KOPT-K1 (cell line): ENCODE results near the gene PARVB.
"Not testable (repeated sequence)": the region's sequence is repeated elsewhere in the genome, so short reads cannot be mapped to it uniquely, and the experiment has no call there.

Experiments
- H3K27ac ChIP-seq: fragments of 200-600 bp; sonication (generic); 2 replicates; pipeline ENCODE4 v1.5.1; 2016; ENCODE audit warnings: antibody characterized with exemption, mild to moderate bottlenecking, low read depth, low read length; ENCODE audit not compliant: poor library complexity, severe bottlenecking
- H3K36me3 ChIP-seq: fragments of 200-600 bp; sonication (generic); 2 replicates; pipeline ENCODE4 v1.5.1; 2017; ENCODE audit warnings: antibody characterized with exemption, mild to moderate bottlenecking, low read length, moderate library complexity; ENCODE audit not compliant: insufficient read depth
- H3K9me3 ChIP-seq: fragments of 200-600 bp; sonication (generic); 2 replicates; pipeline ENCODE4 v1.5.1; 2017; ENCODE audit warnings: antibody characterized with exemption, low read length, mild to moderate bottlenecking; ENCODE audit not compliant: insufficient read depth, poor library complexity, severe bottlenecking

PARVB gene

DNA sequence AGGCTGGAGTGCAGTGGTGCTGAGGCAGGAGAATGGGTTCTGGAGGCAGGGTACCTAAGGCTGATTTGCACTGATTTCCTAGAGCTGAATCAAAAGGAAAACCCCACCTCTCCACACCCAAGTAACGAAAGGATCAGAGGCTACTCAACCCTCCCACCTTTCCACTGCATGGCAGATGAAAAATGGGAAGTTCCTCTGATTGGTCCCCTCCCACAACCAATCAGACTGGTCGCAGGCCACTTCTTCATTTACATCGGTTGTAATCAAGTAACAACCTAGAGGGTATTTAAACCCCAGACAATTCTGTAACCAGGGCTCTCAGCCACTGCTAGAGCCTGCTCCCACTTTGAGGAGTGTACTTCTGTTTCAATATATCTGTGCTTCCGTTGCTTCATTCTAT lies 18.6 kb upstream of the PARVB start:
- no peak overlapping the region for H3K27ac ChIP-seq
- peaks cover 4% of the 10 kb centered on the region for H3K9me3 ChIP-seq
- H3K36me3 ChIP-seq = no peaks in the 10 kb centered on the region

DNA sequence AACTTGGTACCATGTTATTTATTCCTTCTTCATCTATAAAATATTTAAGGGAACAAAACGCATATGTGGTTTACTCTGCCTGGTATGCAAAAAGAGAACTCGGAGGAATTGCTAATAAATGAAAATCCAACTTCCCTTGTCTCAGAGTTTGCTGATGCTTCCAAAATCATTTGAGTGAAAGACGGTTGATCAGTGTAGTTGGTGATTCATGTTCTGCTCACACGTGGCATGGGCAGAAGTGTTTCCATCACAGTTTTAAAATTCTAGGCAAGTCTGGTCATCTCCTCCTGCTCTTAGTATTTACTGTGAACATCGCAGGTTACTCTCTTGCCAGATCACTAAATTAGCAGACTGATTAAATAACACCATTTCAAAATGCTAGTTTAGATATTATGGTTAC lies 11.9 kb upstream of the PARVB start:
- no peaks in the 10 kb centered on the region for H3K9me3 ChIP-seq
- no peak overlapping the region for H3K27ac ChIP-seq
- no peaks in the 10 kb centered on the region for H3K36me3 ChIP-seq

DNA sequence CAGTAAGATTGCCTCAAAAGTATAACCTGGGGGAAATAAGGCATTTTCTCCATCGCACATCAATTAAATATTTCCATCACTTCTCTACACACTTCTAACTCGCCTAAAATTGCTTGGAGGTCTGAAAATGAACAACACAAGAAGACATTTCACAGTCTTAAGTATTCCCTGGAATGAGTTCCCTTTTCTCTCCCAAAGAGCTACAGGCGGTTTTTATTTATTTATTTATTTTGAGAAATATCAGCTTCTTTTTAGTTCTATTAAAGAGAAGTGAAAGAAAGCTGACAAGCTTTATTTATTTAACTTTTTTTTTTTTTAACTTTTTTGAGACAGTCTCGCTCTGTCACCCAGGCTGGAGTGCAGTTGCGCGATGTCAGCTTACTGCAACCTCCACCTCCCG lies 11.5 kb upstream of the PARVB start:
- no peaks in the 10 kb centered on the region for H3K9me3 ChIP-seq
- H3K36me3 ChIP-seq = no peaks in the 10 kb centered on the region
- H3K27ac ChIP-seq = no peak overlapping the region

DNA sequence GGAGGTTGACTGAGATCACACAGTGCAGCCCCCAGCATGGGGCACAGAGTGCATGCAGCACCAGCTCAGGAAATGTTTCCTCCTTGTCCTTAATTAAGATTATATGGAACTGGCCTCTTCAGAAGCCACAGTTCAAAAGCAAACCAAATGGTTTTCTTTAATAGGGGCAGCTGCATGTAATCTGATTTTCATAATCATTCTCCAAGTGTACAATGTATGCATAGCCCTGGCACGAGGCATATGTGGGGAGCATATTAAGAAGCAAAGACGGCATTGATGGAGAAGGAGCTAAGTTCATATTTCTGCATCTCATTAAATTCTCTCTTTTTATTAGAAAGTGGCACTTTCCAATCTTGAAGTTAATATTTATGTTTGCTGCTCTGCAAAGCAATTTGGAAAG lies 9.9 kb upstream of the PARVB start:
- Histone ChIP-seq H3K27ac (no peak overlapping the region), H3K36me3 (no peaks in the 10 kb centered on the region), H3K9me3 (no peaks in the 10 kb centered on the region)

DNA sequence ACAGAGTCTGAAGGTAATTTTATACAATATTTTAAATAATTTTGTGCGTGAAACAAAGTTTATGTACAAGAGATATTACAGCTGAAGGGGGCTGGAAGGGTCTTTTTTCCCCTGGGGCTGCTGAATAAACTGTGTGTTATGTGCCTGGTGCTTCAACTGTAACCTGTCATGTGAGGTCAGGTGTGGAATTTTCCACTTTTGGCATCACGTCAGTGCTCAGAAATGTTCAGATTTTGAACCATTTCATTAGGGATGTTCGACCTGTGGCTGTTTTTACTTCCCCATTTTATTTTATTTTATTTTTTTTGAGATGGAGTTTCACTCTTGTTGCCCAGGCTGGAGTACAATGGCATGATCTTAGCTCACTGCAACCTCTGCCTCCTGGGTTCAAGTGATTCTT lies 7.5 kb upstream of the PARVB start:
- H3K36me3 ChIP-seq, H3K9me3 ChIP-seq, H3K27ac ChIP-seq: not testable (repeated sequence)

DNA sequence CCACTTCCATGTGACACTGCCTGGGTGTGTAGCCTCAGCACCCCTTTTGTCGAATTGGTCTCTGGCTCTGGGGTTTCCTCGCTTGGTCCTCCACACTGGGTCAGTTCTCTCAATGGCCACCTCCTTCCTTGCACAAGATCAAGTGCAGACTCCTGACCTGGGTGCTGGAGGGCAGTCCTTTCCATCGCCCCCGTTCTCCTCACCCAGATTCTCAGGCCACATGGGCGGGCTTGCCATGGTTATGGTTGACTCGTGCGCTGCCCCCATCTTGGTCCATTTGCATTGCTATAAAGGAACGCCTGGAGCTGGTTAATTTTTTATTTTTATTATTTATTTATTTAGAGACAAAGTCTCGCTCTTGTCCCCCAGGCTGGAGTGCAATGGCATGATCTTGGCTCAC lies 5.5 kb upstream of the PARVB start:
- Histone ChIP-seq H3K9me3 (no peaks in the 10 kb centered on the region), H3K27ac (no peak overlapping the region), H3K36me3 (no peaks in the 10 kb centered on the region)

DNA sequence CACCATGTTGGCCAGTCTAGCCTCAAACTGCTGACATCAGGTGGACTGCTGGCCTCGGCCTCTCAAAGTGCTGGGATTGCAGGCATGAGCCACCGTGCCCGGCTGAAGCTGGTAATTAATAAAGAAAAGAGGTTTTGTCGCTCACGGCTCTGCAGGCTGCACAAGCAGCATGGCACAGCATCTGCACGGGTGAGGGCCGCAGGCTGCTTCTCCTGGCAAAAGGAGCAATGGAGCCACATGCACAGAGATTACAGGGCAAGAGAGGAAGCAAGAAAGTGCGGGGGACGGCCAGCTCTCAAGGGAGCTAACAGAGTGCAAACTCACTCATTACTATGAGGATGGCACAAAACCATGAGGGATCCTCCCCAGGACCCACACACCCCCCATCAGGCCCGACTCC lies 4.7 kb upstream of the PARVB start:
- H3K36me3 ChIP-seq = no peaks in the 10 kb centered on the region
- H3K27ac ChIP-seq = no peak overlapping the region
- no peaks in the 10 kb centered on the region for H3K9me3 ChIP-seq

DNA sequence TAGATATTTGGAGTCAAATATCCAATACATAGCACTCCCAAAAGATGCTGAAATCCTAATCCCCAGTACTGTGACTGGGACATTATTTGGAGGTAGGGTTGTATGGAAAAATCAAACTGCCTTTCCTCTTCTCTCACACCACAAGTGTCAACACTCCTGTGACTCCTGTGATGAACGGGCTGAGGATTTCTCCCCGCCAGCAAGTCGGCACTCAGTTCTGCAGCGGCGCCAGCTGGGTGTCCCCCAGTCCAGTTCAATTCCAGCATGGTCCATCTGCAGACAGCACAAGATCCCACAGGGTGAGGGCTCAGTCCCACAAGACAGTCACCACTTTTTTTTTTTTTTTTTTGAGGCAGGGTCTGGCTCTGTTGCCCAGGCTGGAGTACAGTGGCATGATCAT lies 4.3 kb upstream of the PARVB start:
- H3K36me3 ChIP-seq = no peaks in the 10 kb centered on the region
- no peaks in the 10 kb centered on the region for H3K9me3 ChIP-seq
- H3K27ac ChIP-seq = no peak overlapping the region

DNA sequence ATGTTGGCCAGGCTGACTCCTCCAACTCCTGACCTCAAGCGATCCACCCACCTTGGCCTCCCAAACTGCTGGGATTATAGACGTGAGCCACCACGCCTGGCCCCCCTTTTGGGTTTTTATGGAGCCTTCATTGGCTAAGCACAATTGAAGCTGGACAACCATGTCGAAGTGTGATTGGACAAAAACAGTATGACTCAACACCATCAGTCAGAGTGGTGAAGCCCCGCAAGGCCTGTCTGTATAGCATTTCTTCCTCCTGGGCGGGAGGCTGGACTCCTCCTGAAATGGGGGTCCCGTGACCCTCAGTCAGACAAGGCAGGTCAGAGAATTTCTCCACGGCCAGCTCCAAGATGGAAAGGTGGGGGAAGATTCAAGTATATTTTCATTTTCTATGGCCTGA lies 3.1 kb upstream of the PARVB start:
- Histone ChIP-seq H3K36me3 (no peaks in the 10 kb centered on the region), H3K27ac (no peak overlapping the region), H3K9me3 (no peaks in the 10 kb centered on the region)

DNA sequence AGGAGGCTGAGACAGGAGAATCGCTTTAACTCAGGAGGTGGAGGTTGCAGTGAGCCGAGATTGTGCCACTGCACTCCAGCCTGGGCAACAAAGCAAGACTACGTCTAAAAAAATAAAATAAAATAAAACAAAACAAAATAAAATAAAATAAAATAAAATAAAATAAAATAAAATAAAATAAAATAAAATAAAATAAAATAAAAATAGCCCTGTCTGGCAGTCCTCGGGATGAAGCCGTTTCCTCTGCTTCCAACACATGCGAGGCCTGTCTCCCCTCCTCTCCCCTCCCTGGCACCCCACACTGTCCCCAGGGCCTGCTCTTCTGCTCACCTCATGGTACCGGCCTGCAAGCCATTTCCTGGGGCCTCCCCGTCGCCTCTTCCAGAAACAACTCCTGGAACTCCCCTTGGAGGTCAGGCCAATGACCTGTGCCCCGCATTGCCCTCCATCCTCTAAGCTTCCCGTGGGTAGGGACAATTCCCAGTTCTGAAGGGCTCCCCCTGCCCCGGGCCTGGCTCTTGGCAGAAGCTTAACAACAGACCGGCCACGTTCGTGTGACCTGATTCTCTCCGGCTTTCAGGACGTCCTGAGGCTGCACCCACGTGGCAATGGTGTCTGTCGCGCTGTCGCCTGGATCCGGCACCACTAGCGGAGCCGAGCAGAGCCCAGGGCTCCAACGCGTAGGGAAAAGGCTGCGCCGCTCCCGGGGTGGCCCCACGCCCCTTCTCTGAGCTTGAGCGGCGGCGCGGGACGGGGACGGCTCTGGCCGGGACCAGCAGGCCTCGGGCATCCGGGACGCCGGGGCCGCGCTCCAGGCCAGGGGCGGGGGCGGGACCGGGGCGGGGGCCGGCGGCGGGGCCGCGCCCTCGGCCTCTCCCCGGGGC lies 456 bp upstream of the PARVB start:
- Histone ChIP-seq H3K27ac (no peak overlapping the region), H3K36me3 (no peaks in the 10 kb centered on the region), H3K9me3 (no peaks in the 10 kb centered on the region)

DNA sequence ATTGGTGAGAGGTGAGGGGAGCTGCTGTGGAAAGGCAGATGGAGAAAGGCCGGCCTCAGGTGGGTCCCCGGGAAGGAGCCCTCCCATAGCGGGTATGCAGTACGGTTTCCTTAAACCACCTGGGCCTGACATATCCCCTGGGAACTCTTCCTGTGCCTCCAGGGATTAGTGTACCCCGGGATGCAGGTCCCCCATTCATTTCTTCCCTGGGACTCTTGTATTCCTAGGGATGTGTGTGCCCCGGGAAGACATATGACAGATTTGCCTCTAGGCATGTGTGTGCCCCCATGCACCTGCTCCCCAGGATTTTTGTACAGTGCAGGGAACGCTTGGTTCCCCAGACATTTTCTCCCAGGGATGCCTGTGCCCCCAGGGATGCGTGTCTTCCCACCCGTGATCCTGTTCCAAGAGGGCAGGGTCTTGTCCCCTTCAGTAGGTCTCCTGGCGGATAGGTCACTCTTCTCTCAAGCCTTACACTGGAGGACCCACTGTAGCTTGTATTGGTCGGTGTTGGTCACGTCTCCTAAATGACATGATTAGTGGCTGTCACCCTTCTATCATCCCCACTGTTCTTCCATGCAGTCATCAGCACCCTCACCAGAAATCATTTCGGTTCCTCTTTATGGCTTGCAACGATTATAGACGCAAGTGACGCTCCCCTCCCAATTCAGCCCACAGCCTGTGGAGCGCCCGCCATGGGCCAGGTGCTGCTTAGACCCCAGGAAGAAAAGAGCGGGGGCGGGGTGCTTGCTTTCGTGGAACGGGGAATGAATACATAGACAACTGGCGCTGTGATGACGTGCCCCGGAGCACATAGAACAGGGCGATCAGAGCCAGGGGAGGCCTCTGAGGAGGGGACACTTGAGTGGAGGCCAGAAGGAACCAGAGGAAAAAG lies 1.3 kb downstream of the PARVB start:
- Histone ChIP-seq H3K36me3 (no peaks in the 10 kb centered on the region), H3K27ac (no peak overlapping the region), H3K9me3 (no peaks in the 10 kb centered on the region)

DNA sequence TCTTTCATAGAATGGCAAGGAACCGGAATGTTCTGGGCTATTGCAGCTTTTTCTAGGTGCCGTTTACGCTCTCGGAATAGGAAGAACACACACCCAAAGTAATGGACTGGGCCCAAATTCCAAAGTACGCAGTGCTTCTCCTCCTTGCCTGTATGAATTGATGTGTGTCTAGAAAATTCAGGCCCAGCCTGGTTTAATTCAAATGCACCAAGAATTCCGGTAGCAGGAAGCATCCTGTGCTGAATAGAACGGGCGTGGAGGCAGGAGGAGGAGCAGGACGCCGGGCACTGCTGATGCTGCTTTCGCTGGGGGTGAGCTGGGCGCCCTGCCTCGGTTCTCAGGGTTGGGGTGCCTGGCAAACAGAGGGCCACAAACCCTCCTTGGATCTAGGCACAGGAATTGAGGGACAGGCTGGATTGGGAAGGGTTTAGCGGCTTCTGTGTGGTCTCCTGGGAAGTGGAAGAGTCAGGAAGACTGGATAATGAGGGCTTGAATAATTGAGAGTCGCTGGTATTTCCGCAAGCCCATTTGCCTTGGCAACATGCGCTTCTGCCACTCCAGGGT lies 2.0 kb downstream of the PARVB start:
- Histone ChIP-seq H3K27ac (no peak overlapping the region), H3K36me3 (no peaks in the 10 kb centered on the region), H3K9me3 (no peaks in the 10 kb centered on the region)

DNA sequence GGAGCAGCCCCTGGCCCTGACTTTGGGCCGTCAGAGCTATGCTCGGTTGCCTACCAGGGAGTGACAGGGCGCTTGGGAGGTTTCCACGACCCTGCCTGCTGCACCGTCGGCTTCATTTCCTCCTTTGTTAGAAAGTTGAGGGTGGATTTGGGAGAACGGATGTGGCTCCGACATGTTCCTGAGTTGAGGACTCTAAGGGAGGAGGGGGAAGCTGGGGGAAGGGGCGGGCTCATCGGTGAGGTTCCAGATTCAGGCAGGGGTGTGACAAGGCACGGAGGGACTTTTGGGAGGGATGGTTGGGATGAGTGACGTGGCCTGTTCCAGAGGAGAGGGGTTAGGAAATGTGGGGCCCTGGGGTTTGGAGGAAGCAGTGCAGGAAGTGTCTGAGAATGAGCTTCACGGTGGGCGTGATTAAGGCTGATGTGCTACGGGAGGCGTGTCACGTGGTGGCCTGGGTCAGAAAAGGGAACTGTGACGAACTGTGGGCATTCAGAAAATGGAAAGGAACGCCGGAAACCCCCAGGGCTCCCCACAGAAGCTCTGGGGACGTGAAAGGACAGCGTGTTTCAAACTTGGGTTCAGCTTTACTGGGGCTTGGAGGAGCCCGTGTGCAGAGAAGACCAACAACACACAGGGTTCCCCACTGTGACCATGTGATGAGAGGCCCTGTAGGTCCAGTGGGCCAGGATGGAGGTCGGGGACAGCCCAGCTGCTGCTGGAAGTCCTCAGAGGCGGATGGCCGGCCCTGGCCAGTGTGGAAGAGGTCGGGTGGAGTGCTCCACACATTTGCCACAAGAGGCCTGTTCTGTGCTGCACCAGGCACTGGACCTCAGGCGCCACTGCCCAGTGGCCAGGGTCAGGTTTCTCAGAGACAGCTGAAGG lies 2.8 kb downstream of the PARVB start:
- Histone ChIP-seq H3K36me3 (no peaks in the 10 kb centered on the region), H3K27ac (no peak overlapping the region), H3K9me3 (no peaks in the 10 kb centered on the region)

DNA sequence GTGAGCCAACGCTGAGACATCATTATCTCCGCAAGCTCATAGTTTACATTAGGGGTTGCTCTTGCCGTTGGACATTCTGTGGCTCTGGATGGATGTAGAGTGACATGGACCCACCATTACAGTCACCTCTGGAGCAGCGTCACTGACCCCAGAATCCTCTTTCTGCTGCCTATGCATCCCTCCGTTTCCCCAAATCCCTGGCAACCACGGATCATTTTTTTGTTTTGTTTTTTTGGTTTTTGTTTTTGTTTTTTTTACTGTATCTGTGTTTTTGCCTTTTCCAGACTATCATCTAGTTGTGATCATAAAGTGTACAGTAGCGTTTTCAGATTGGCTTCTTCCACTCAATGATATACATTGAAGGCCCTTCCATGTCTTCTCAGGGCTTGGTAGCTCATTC lies 4.0 kb downstream of the PARVB start:
- no peaks in the 10 kb centered on the region for H3K36me3 ChIP-seq
- no peak overlapping the region for H3K27ac ChIP-seq

DNA sequence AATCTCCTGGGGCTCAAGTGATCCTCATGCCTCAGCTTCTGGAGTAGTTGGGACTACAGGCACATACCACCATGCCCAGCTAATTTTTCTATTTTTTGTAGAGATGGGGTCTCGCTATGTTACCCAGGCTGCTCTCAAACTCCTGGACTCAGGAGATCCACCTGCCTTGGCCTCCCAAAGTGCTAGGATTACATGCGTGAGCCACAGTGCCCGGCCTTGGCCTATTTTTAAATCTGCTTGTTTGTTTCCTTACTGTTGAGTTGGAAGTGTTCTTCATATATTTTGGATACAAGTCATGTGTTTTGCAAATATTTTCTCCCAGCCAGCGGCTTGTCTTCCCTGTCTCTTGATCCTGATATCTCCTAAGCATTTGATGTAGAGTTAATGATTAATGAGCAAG lies 5.0 kb downstream of the PARVB start:
- no peaks in the 10 kb centered on the region for H3K9me3 ChIP-seq
- no peak overlapping the region for H3K27ac ChIP-seq
- no peaks in the 10 kb centered on the region for H3K36me3 ChIP-seq

More for the DNA sequence above, 4.0 kb downstream of the PARVB start:
- H3K9me3 ChIP-seq = no peaks in the 10 kb centered on the region
